Measurements from ENCODE around the gene STEEP1. TPM values are rescaled to one million over a fixed set of nuclear protein-coding genes. Genes with fewer than 3 reads are reported as not detected.
"Not testable (repeated sequence)": the region's sequence is repeated elsewhere in the genome, so short reads cannot be mapped to it uniquely, and the experiment has no call there.

Gene STEEP1
- total RNA-seq, 2 experiments from 2014 or later, result 21.0 to 22.9 TPM

DNA sequence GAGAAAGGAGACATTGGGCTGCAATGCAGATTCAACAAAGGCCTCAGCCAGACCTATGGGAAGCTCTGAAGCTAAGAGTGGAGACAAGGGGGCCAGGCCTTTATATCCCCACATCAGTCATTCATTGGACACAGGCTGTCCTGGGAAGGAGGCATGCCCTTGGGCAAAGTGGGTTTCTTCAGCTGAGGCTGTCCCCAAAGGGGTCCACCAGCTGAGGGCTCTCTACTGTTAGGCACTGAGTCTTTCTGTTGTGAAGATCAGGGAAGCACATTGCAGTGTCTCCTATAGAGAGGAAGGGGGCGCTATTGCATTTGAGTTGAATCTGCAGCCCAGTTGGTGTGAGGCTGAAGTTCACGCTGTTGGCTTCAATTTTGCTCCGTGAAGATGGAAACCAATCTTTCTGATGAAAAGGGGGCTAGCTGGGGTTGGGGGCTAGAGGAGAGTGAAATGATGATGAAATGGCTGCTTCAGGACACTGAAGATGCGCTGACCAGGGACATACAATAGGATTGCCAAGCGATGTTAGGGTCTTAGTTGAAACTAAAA, 49.0 kb downstream of the STEEP1 start:
- no peaks in the 10 kb centered on the region for H3K9me3 Mint-ChIP-seq
- CTCF ChIA-PET, result interaction anchor here (0.5 to 2.7 kb wide), 14 partner anchors 10 to 263 kb away, joined by 3 to 13 read pairs (median 3); no protein-coding TSS in a partner anchor
- no peak overlapping the region for H3K4me3 Mint-ChIP-seq
- peak overlapping the region; percentile 82 for H3K27ac Mint-ChIP-seq
- POLR2A ChIA-PET, result no interaction called here
- no peaks in the 10 kb centered on the region for H3K36me3 Mint-ChIP-seq (ENCODE audit: low read depth)
- DNase-seq, result peak; percentile 56
- peaks cover 8% of the 10 kb centered on the region for H3K4me1 Mint-ChIP-seq
- peaks cover 2% of the 10 kb centered on the region for H3K27me3 Mint-ChIP-seq

DNA sequence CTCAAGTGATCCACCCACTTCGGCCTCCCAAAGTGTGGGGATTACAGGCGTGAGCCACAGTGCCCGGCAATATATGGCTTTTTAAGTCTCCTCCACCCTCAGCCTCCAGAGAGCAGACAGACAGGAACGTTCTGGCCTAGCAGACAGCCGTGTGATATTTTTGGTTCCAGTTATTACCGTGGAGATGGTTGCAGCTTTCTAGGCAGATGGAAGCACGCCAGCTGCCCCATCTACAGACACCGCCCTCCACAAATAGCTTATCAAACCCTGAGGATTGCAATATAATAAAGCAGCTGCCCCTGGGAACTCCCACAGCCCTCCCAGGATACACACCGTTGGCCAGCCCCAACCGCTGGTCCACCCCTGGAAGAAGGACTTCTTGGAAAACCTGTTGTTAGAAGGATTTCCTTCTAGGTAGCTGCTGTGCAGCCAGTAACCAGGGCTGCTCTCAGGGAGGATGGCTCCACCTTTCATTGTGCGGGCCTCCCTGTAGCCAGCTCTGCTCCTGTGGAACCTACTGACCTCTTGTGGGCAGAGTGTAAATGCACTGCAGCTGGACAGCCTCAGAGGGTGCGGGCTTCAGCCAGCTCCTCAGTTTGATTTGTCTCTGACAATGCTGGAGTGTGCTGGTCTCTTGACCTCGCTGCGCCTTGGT, 52.9 kb downstream of the STEEP1 start:
- ChIA-PET CTCF (interaction anchor here (1.0 to 1.8 kb wide), 6 partner anchors 10 to 212 kb away, joined by 3 to 6 read pairs (median 3); no protein-coding TSS in a partner anchor), POLR2A (no interaction called here)
- Mint-ChIP-seq H3K36me3 (ENCODE audit: low read depth) (no peaks in the 10 kb centered on the region), H3K9me3 (no peaks in the 10 kb centered on the region), H3K4me3 (no peak overlapping the region), H3K27ac (no peak overlapping the region), H3K27me3 (no peaks in the 10 kb centered on the region), H3K4me1 (peaks cover 8% of the 10 kb centered on the region)
- peak; percentile 9 for DNase-seq

- Mint-ChIP-seq H3K9me3 (no peaks in the 10 kb centered on the region), H3K4me3 (no peak overlapping the region)
Observed at GRCh38 chrX:119507206-119507605, 58.0 kb downstream of the STEEP1 start.

DNA sequence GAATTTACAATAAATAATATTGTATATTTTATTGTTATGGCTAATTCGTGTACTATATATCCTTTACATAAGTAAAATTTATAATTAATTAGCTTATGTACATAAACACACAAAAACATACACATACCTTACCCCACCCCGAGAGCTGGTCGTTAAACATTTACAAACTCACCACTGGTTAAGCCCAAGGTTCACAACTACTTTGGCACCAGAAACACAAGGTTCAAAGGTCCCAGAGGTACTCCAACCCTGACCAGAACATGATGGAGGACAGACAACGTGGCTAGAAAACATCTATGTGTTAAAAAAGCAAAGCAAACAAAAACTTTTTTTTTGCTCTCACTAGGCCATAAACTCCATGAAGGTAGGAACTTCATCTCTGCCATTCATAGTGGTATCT, 59.3 kb downstream of the STEEP1 start:
- DNase-seq, result no peak
- Mint-ChIP-seq H3K36me3 (ENCODE audit: low read depth) (no peaks in the 10 kb centered on the region), H3K4me3 (no peak overlapping the region), H3K27me3 (no peaks in the 10 kb centered on the region), H3K9me3 (no peaks in the 10 kb centered on the region), H3K27ac (no peak overlapping the region), H3K4me1 (peaks cover 14% of the 10 kb centered on the region)
- ChIA-PET POLR2A (no interaction called here), CTCF (interaction anchor here (1.6 kb wide), 1 partner anchor 10 kb away, joined by 5 read pairs; no protein-coding TSS in a partner anchor)

More at GRCh38 chrX:119507206-119507605, 58.0 kb downstream of the STEEP1 start:
- CTCF ChIA-PET, result interaction anchor here (1.2 to 1.6 kb wide), 3 partner anchors 8 to 19 kb away, joined by 3 to 5 read pairs (median 4); no protein-coding TSS in a partner anchor
- H3K27me3 Mint-ChIP-seq, result no peaks in the 10 kb centered on the region
- no peaks in the 10 kb centered on the region for H3K36me3 Mint-ChIP-seq (ENCODE audit: low read depth)
- no peak for DNase-seq
- H3K4me1 Mint-ChIP-seq, result peaks cover 8% of the 10 kb centered on the region
- POLR2A ChIA-PET, result no interaction called here
- H3K27ac Mint-ChIP-seq, result no peak overlapping the region

DNA sequence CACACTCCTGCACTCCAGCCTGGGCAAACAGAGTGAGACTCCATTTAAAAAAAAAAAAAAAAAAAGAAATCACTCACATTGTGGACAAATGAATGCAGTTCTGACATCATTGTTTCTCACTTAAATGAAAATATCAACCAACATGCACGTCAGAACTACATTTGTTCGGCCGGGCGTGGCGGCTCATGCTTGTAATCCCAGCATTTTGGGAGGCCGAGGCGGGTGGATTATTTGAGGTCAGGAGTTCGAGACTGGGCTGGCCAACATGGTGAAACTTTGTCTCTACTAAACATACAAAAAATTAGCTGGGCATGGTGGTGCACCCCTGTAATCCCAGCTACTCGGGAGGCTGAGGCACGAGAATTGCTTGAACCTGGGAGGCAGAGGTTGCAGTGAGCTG, 60.1 kb downstream of the STEEP1 start:
- peaks cover 14% of the 10 kb centered on the region for H3K4me1 Mint-ChIP-seq
- DNase-seq; H3K27ac Mint-ChIP-seq; H3K36me3 Mint-ChIP-seq (ENCODE audit: low read depth); H3K4me3 Mint-ChIP-seq; POLR2A ChIA-PET; H3K9me3 Mint-ChIP-seq; H3K27me3 Mint-ChIP-seq: not testable (repeated sequence)
- CTCF ChIA-PET, result interaction anchor here (0.6 kb wide), 1 partner anchor 11 kb away, joined by 3 read pairs; no protein-coding TSS in a partner anchor

DNA sequence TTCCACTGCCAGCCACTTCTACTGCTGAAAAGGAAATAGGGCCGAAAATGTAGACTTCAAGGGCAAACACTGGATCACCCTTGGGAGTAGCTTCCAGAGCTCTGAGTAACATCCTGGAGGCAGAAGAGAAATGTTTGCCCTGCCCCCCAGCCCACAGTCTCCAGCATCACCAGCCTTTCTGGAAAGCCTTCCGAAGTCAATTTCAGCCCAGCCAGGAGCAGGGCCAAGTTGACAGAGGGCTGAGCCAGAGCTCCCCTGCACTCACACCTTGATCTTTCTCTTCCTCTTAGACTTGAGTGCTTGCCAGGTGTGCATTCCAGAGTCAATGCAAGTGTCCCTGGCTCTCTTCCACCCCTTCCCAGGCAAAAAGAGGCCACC, 61.7 kb downstream of the STEEP1 start:
- Mint-ChIP-seq H3K36me3 (ENCODE audit: low read depth) (no peaks in the 10 kb centered on the region), H3K27me3 (no peaks in the 10 kb centered on the region), H3K27ac (no peak overlapping the region), H3K9me3 (no peaks in the 10 kb centered on the region), H3K4me1 (peaks cover 14% of the 10 kb centered on the region), H3K4me3 (no peak overlapping the region)
- no peak for DNase-seq
- ChIA-PET POLR2A (interaction anchor here (0.5 kb wide), 1 partner anchor 9 kb away, joined by 3 read pairs; no protein-coding TSS in a partner anchor), CTCF (interaction anchor here (0.7 to 1.0 kb wide), 2 partner anchors 97 to 384 kb away, joined by 3 to 4 read pairs; no protein-coding TSS in a partner anchor)

DNA sequence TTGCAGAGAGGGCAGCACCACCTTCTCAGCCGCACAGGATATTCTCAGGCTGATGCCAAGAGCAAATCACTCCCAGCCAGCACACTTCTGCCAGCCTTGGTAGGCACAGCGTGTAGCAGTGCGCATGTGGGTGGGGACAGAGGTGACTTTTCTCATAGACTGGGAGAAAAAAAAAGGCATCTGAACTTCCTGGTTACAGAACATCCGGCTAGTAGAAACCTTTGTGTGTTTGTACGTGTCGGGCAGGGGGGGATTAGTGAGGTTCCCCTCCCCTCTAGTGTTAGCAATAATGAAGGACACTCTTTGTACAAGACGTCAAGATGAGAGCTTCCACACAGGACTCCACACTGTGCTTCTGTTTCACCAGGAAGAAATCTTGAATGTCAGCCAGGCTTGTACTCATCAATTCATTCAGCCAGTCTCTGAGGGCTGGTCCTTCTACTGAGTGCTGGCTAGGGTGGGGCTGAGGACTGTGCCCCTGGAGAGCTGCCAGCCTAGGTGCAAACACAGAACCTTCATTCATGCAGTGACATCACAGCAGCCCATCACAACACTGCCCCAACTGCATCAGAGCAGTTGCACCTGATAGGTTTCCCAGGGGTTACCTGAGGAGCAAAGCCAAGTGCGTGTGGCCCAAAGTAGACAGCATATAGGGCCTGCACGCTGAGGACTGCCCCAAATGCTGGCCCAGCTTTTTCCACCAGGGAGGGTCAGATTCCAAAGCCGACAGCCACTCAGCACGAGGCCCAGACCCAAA, 62.3 kb downstream of the STEEP1 start:
- POLR2A ChIA-PET, result interaction anchor here (0.5 kb wide), 1 partner anchor 9 kb away, joined by 3 read pairs; no protein-coding TSS in a partner anchor
- Mint-ChIP-seq H3K4me1 (peaks cover 14% of the 10 kb centered on the region), H3K27me3 (no peaks in the 10 kb centered on the region), H3K36me3 (ENCODE audit: low read depth) (no peaks in the 10 kb centered on the region), H3K9me3 (no peaks in the 10 kb centered on the region), H3K27ac (peak overlapping the region; percentile 84), H3K4me3 (no peak overlapping the region)
- CTCF ChIA-PET, result interaction anchor here (1.0 kb wide), 1 partner anchor 385 kb away, joined by 4 read pairs; no protein-coding TSS in a partner anchor
- peak; percentile 19 for DNase-seq

DNA sequence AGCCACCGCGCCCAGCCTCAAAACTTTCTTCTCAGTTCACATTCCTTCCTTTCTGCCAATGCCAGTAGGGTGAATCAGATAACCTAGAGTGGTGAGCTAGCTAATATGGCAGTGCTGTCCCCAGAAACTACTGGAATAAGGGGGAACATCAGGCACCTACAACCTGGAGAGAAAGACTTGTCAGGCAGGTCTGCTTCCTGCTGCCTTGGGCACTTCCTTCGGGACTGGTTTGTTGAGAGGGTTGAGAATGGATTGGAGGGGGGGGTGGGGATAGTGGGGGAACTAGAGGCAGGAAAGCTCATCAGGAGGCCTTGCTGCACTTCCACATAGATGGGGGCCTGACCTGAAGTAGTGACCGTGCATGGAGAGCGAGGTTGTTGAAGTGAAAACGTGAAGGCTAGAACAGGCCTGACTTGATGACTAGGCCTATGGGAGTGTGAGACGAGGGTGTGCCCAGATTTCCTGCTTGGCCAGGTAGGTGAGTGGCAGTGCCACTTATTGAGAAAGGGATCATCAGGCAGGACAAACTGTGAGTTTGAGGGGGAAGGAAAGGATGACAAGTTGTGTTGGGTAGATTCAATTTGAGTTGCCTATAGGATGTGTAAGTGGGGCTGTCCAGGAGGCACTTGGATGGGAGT, 63.6 kb downstream of the STEEP1 start:
- no peaks in the 10 kb centered on the region for H3K36me3 Mint-ChIP-seq (ENCODE audit: low read depth)

GRCh38 chrX:119500061-119500800, 65.0 kb downstream of the STEEP1 start:
- Mint-ChIP-seq H3K4me3 (no peak overlapping the region), H3K27me3 (no peaks in the 10 kb centered on the region)

More for the DNA sequence above, 63.6 kb downstream of the STEEP1 start:
- no peaks in the 10 kb centered on the region for H3K9me3 Mint-ChIP-seq
- H3K4me3 Mint-ChIP-seq, result no peak overlapping the region
- no peak overlapping the region for H3K27ac Mint-ChIP-seq
- ChIA-PET POLR2A (no interaction called here), CTCF (interaction anchor here (1.1 to 1.7 kb wide), 2 partner anchors 11 to 242 kb away, joined by 3 to 6 read pairs; no protein-coding TSS in a partner anchor)
- peaks cover 20% of the 10 kb centered on the region for H3K4me1 Mint-ChIP-seq
- DNase-seq, result no peak
- H3K27me3 Mint-ChIP-seq, result no peaks in the 10 kb centered on the region

DNA sequence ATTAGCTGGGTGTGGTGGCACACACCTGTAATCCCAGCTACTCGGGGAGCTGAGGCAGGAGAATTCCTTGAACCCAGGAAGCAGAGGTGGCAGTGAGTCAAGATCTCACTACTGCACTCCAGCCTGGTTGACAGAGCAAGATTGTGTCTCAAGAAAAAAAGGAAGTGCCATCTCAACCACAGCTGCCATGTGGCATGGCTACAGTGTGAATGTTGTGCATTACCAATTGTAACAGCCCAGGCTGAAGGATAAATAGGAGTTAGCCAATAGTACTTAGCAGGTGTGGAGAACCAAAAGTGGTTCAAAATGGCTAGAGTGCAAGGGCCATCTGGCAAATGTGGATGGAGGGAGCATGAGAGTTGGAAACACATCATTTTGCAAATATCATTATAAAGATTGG, 68.0 kb downstream of the STEEP1 start:
- Mint-ChIP-seq H3K4me1 (peaks cover 19% of the 10 kb centered on the region), H3K36me3 (ENCODE audit: low read depth) (no peaks in the 10 kb centered on the region), H3K4me3 (no peak overlapping the region), H3K27me3 (no peaks in the 10 kb centered on the region), H3K9me3 (no peaks in the 10 kb centered on the region), H3K27ac (no peak overlapping the region)
- CTCF ChIA-PET, result interaction anchor here (1.0 to 1.8 kb wide), 2 partner anchors 14 to 288 kb away, joined by 3 to 4 read pairs; no protein-coding TSS in a partner anchor
- POLR2A ChIA-PET, result no interaction called here
- DNase-seq, result no peak

More at GRCh38 chrX:119500061-119500800, 65.0 kb downstream of the STEEP1 start:
- Mint-ChIP-seq H3K27ac (no peak overlapping the region), H3K36me3 (ENCODE audit: low read depth) (no peaks in the 10 kb centered on the region), H3K9me3 (no peaks in the 10 kb centered on the region), H3K4me1 (peaks cover 27% of the 10 kb centered on the region)
- CTCF ChIA-PET, result interaction anchor here (1.1 to 2.3 kb wide), 4 partner anchors 12 to 243 kb away, joined by 3 to 7 read pairs (median 4); no protein-coding TSS in a partner anchor
- POLR2A ChIA-PET, result no interaction called here
- no peak for DNase-seq

GRCh38 chrX:119495734-119496726, 69.2 kb downstream of the STEEP1 start:
- Mint-ChIP-seq H3K4me3 (no peak overlapping the region), H3K27me3 (no peaks in the 10 kb centered on the region), H3K9me3 (no peaks in the 10 kb centered on the region), H3K4me1 (peaks cover 13% of the 10 kb centered on the region), H3K36me3 (ENCODE audit: low read depth) (no peaks in the 10 kb centered on the region), H3K27ac (no peak overlapping the region)
- DNase-seq, result no peak
- POLR2A ChIA-PET, result no interaction called here
- CTCF ChIA-PET, result interaction anchor here (0.6 to 1.8 kb wide), 4 partner anchors 13 to 289 kb away, joined by 3 to 4 read pairs (median 3); no protein-coding TSS in a partner anchor
